ENCODE measurements around the gene MRC1.

- TF ChIP-seq, protein P1, sequence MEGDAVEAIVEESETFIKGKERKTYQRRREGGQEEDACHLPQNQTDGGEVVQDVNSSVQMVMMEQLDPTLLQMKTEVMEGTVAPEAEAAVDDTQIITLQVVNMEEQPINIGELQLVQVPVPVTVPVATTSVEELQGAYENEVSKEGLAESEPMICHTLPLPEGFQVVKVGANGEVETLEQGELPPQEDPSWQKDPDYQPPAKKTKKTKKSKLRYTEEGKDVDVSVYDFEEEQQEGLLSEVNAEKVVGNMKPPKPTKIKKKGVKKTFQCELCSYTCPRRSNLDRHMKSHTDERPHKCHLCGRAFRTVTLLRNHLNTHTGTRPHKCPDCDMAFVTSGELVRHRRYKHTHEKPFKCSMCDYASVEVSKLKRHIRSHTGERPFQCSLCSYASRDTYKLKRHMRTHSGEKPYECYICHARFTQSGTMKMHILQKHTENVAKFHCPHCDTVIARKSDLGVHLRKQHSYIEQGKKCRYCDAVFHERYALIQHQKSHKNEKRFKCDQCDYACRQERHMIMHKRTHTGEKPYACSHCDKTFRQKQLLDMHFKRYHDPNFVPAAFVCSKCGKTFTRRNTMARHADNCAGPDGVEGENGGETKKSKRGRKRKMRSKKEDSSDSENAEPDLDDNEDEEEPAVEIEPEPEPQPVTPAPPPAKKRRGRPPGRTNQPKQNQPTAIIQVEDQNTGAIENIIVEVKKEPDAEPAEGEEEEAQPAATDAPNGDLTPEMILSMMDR (IDR thresholded peaks at IDR 0.05), result no peak
- no peak for TF ChIP-seq POLR2A (IDR thresholded peaks at IDR 0.05)
Observed at GRCh38 chr10:17808971-17809841, at the start of gene MRC1.

Measured in Peyer's patch (tissue), 4 donors.